K562 (cell line): Measurements from ENCODE around the gene ENG. TPM values are rescaled to one million over a fixed set of nuclear protein-coding genes. Genes with fewer than 3 reads are reported as not detected.
A peak's percentile ranks its signal among the peaks of the same experiment; 100 is the strongest.

Experiments used
- ATAC-seq: fragments of 200-7000 bp; cut with Tn5 transposase; 3 replicates; pipeline ENCODE4 v1.9.1; 2020; ENCODE audit warnings: moderate library complexity
- BruUV-seq: library from RNA; stranded (reverse); fragments of 400-500 nt; replicated peaks from 2 replicates; lab custom pipeline; 2021; lab: Mats Ljungman, UMichigan
- CTCF ChIA-PET: fragments of 300-600 bp; formaldehyde crosslinking; extraction: SDS; loops from one replicate; lab custom pipeline; 2021; ENCODE audit warnings: low intra/inter-chr PET ratio; lab: Yijun Ruan, JAX
- POLR2A ChIA-PET: fragments of 300-600, 350-650 bp; sonication (Branson Sonifier 250); formaldehyde crosslinking; extraction: SDS; loops from one replicate; lab custom pipeline; 2021; ENCODE audit warnings: antibody characterized with exemption, inconsistent platforms; lab: Yijun Ruan, JAX
- DNase-seq, 4 experiments: peaks; one replicate each; pipeline versions ENCODE4 v3.0.0 to v3.0.0-alpha.2; 2011 to 2018; ENCODE audit warnings: low spot score in 3 of 4, mixed read lengths in 3 of 4; ENCODE audit errors: extremely low read depth in 1 of 4
- FAIRE-seq: peaks from 2 replicates; lab custom pipeline; 2011; peaks lifted over from hg19 to GRCh38; lab: Jason Lieb, UNC
- H2AFZ ChIP-seq: 2 replicates; pipeline ENCODE4 v1.6.0; 2011; ENCODE audit warnings: low read depth, low read length, control low read depth, inconsistent platforms
- H3K27ac ChIP-seq: fragments of 200-600 bp; 3 replicates; pipeline ENCODE4 v1.8.0; 2011; ENCODE audit warnings: low read depth, mild to moderate bottlenecking, control low read depth, inconsistent platforms, low read length, moderate library complexity, mixed read lengths; ENCODE audit errors: extremely low read depth
- H3K27me3 ChIP-seq, 2 experiments: fragments of 300-600 bp in 1 of 2; 2 replicates in 1 of 2; 3 replicates in 1 of 2; pipeline versions ENCODE4 v1.6.0 to v1.8.0; 2011; ENCODE audit warnings: inconsistent platforms in 2 of 2, low read length in 2 of 2, mild to moderate bottlenecking in 1 of 2, mixed read lengths in 1 of 2, moderate library complexity in 1 of 2; ENCODE audit not compliant: control insufficient read depth in 2 of 2, insufficient read depth in 2 of 2
- H3K36me3 ChIP-seq: fragments of 300-600 bp; 3 replicates; pipeline ENCODE4 v1.8.0; 2011; ENCODE audit warnings: mild to moderate bottlenecking, low read length, inconsistent platforms; ENCODE audit not compliant: control insufficient read depth, insufficient read depth
- H3K4me1 ChIP-seq, 2 experiments: fragments of 200-600 bp in 1 of 2; replicated peaks in 1 of 2; 2 replicates in 1 of 2; 3 replicates in 1 of 2; pipeline versions ENCODE4 v1.5.1 to v1.8.0; 2011; ENCODE audit warnings: inconsistent platforms in 2 of 2, low read length in 2 of 2, mild to moderate bottlenecking in 1 of 2, mixed read lengths in 1 of 2, moderate library complexity in 1 of 2; ENCODE audit not compliant: control insufficient read depth in 2 of 2, insufficient read depth in 2 of 2
- H3K4me2 ChIP-seq: 2 replicates; pipeline ENCODE4 v1.6.1; 2011; ENCODE audit warnings: low read length, control low read depth, inconsistent platforms, mixed read lengths; ENCODE audit not compliant: insufficient read depth
- H3K4me3 ChIP-seq: fragments of 200-600 bp; sonication (generic), shearing (Covaris generic); 2 replicates; pipeline ENCODE4 v1.5.1; 2016; ENCODE audit warnings: control low read depth, inconsistent platforms
- H3K79me2 ChIP-seq: fragments of 200-600 bp; 3 replicates; pipeline ENCODE4 v1.8.0; 2011; ENCODE audit warnings: low read length, inconsistent platforms; ENCODE audit not compliant: control insufficient read depth, insufficient read depth
- H3K9ac ChIP-seq, 2 experiments: 2 replicates each; pipeline versions ENCODE4 v1.6.0 to v1.6.1; 2011; ENCODE audit warnings: low read depth in 2 of 2, low read length in 2 of 2, control low read depth in 1 of 2, inconsistent platforms in 1 of 2, mild to moderate bottlenecking in 1 of 2, mixed read lengths in 1 of 2; ENCODE audit not compliant: insufficient read depth in 1 of 2
- H3K9me1 ChIP-seq: one replicate; pipeline ENCODE4 v1.6.0; 2011; ENCODE audit warnings: inconsistent platforms, mild to moderate bottlenecking, low read length, moderate library complexity; ENCODE audit not compliant: control insufficient read depth, insufficient read depth
- H3K9me3 ChIP-seq: replicated peaks from 2 replicates; pipeline ENCODE4 v1.5.1; 2011; ENCODE audit warnings: low read depth, low read length, inconsistent platforms; ENCODE audit not compliant: control insufficient read depth, insufficient read depth
- H4K20me1 ChIP-seq: replicated peaks from 2 replicates; pipeline ENCODE4 v1.6.1; 2011; ENCODE audit warnings: low read length, inconsistent platforms, mixed read lengths; ENCODE audit not compliant: control insufficient read depth, insufficient read depth
- BCOR ChIP-seq: fragments of 450-650 bp; IDR thresholded peaks from 2 replicates; pipeline ENCODE4 v1.6.1; 2016
- ETS2 ChIP-seq: IDR thresholded peaks from 2 replicates; pipeline ENCODE4 v1.6.1; 2016; ENCODE audit warnings: borderline replicate concordance, missing genetic modification characterization, mild to moderate bottlenecking, moderate library complexity, missing compliant biosample characterization; ENCODE audit not compliant: poor library complexity, severe bottlenecking
- HDAC2 ChIP-seq: fragments of 450-650 bp; IDR thresholded peaks from 2 replicates; pipeline ENCODE4 v1.6.1; 2016; ENCODE audit warnings: mild to moderate bottlenecking
- IFI16 ChIP-seq: fragments of 250-450 bp; sonication (Bioruptor Pico); IDR thresholded peaks from 2 replicates; pipeline ENCODE4 v2.1.2; 2022; ENCODE audit warnings: mild to moderate bottlenecking, inconsistent platforms
- IRF2 ChIP-seq: sonication (generic); formaldehyde crosslinking; IDR thresholded peaks from 2 replicates; pipeline ENCODE4 v1.8.1; 2022; ENCODE audit warnings: mild to moderate bottlenecking, missing genetic modification reagents
- RBM25 ChIP-seq: fragments of 200-400 bp; formaldehyde crosslinking; IDR thresholded peaks from 2 replicates; pipeline ENCODE4 v1.6.1; 2018; ENCODE audit warnings: low read length, low read depth, moderate library complexity; ENCODE audit not compliant: severe bottlenecking
- RCOR1 ChIP-seq, 2 experiments: IDR thresholded peaks; 2 replicates each; pipeline ENCODE4 v1.6.1; 2012; ENCODE audit warnings: low read depth in 2 of 2, low read length in 2 of 2, borderline replicate concordance in 1 of 2, improper control_type of control experiment in 1 of 2
- TCF7L2 ChIP-seq: fragments of 150-350 bp; IDR thresholded peaks from 2 replicates; pipeline ENCODE4 v1.6.1; 2016; ENCODE audit warnings: low read depth, mild to moderate bottlenecking, low read length, moderate library complexity
- ZFP36 ChIP-seq: fragments of 150-350 bp; IDR thresholded peaks from 2 replicates; pipeline ENCODE4 v1.6.1; 2018; ENCODE audit warnings: low read length, low read depth; ENCODE audit not compliant: partially characterized antibody
- ZKSCAN1 ChIP-seq: fragments of 150-350 bp; IDR thresholded peaks from 2 replicates; pipeline ENCODE4 v1.6.1; 2016; ENCODE audit warnings: low read depth, low read length
- WGBS: fragments of 100-300 bp; shearing (Covaris generic); methylation state at CpG from one replicate; pipeline ENCODE4 v1.1.6; 2016; ENCODE audit warnings: low coverage, mixed read lengths; ENCODE audit not compliant: insufficient coverage; ENCODE audit errors: missing lambda C conversion rate; 5-methylcytosine and 5-hydroxymethylcytosine counted together
- in situ Hi-C: fragments of 300-500 bp; cut with MboI; formaldehyde crosslinking; loops from 4 replicates; pipeline ENCODE4 v1.15.0; 2018; ENCODE audit warnings: inconsistent platforms, mixed read lengths
- intact Hi-C: fragments of 100-400 bp; cut with micrococcal nuclease; formaldehyde crosslinking; loops from 2 replicates; pipeline ENCODE4 v1.14.2; 2022
- polyA plus RNA-seq, 8 experiments: library from polyadenylated mRNA; depleted of rRNA in 4 of 8; stranded (reverse) in 5 of 8; unstranded in 3 of 8; fragments of >200 nt; fragmentation: Nextera tagmentation in 2 of 8; fragmentation: Illumina TruSeq in 1 of 8; extraction: Ambion mirVana in 2 of 8; extraction: Trizol in 1 of 8; gene quantifications; 2 replicates each; pipeline versions ENCODE4 v1.2.1 to v1.2.3, GENCODE V29; 2011 to 2014; ENCODE audit warnings: inconsistent platforms in 1 of 8, missing spikeins in 1 of 8
- total RNA-seq, 7 experiments: library from RNA; depleted of rRNA in 6 of 7; stranded (reverse); fragments of >200 nt in 6 of 7; fragmentation: Illumina TruSeq in 2 of 7; extraction: Trizol in 2 of 7; gene quantifications; 2 replicates each; pipeline versions ENCODE4 v1.2.1 to v1.2.3, GENCODE V29; 2011 to 2021; ENCODE audit warnings: low replicate concordance in 1 of 7
- TF ChIP-seq, protein P1 (sequence below): fragments of 250-450 bp; sonication (Bioruptor Pico); IDR thresholded peaks from 2 replicates; pipeline ENCODE4 v1.5.0; 2020; ENCODE audit warnings: mild to moderate bottlenecking

The ENG gene
- total and polyA plus RNA-seq, 9 of the 15 experiments (the other 6 are each of a cell fraction or from before 2014, with no cell fraction given), result 0.04 to 0.40 (median 0.14) TPM; not detected in 1

- peaks cover 24 to 50% of the 10 kb centered on the region in 2 experiments for H3K4me1 ChIP-seq
- H3K9me1 ChIP-seq, result no peaks in the 10 kb centered on the region
- in situ Hi-C loops, result no loop called here
- BruUV-seq, result no TSS peak
- POLR2A ChIA-PET, result interaction anchor here (0.6 kb wide), 1 partner anchor 14 kb away, joined by 4 read pairs; no protein-coding TSS in a partner anchor
- TF ChIP-seq ZKSCAN1 (peak; percentile 84), TCF7L2 (no peak)
- no peak overlapping the region for H2AFZ ChIP-seq
- FAIRE-seq, result no peak
- H3K27ac ChIP-seq, result no peak overlapping the region
- H3K4me2 ChIP-seq, result no peak overlapping the region
- intact Hi-C loops, result no loop called here
- no peak overlapping the region for H3K4me3 ChIP-seq
- WGBS, result 68% methylated on average over 11 of the region's 11 CpGs
- no peak for DNase-seq
- H4K20me1 ChIP-seq, result no peaks in the 10 kb centered on the region
- ATAC-seq, result no peak
- no peaks in the 10 kb centered on the region for H3K27me3 ChIP-seq
- H3K36me3 ChIP-seq, result no peaks in the 10 kb centered on the region
- no peaks in the 10 kb centered on the region for H3K79me2 ChIP-seq
- CTCF ChIA-PET, result no interaction called here
- H3K9ac ChIP-seq, result peak overlapping the region in 1 of 2 experiments; percentile 73; a peak in 2 of 4 replicates
- peaks cover 4% of the 10 kb centered on the region for H3K9me3 ChIP-seq
These were observed 502 bp upstream of the ENG start for GRCh38 chr9:127854960-127855359.

- Histone ChIP-seq H3K9me3 (peaks cover 15% of the 10 kb centered on the region), H3K4me3 (no peak overlapping the region), H4K20me1 (no peaks in the 10 kb centered on the region), H3K36me3 (no peaks in the 10 kb centered on the region), H3K27ac (no peak overlapping the region), H3K4me1 (peaks cover 16 to 38% of the 10 kb centered on the region in 2 experiments), H3K4me2 (no peak overlapping the region), H3K9me1 (no peaks in the 10 kb centered on the region), H3K9ac (peak overlapping the region in 1 of 2 experiments; percentile 76; a peak in 1 of 4 replicates), H3K79me2 (no peaks in the 10 kb centered on the region), H2AFZ (no peak overlapping the region), H3K27me3 (no peaks in the 10 kb centered on the region)
- TF ChIP-seq HDAC2 (0 out of 2 replicates have a peak, but pooled peaks have one; percentile 29), ETS2 (tag) (no peak), RCOR1 (IDR thresholded peaks at IDR 0.05; ENCODE audit: borderline replicate concordance in 1 of 2, low read depth in 2 of 2, low read length in 2 of 2) (0 out of 4 replicates have a peak, but pooled peaks of 1 of the 2 experiments have one; percentile 7), BCOR (peak; percentile 73), IRF2 (no peak), RBM25 (peak; percentile 15), IFI16 (no peak), ZFP36 (peak; percentile 70)
- TF ChIP-seq, protein P1, sequence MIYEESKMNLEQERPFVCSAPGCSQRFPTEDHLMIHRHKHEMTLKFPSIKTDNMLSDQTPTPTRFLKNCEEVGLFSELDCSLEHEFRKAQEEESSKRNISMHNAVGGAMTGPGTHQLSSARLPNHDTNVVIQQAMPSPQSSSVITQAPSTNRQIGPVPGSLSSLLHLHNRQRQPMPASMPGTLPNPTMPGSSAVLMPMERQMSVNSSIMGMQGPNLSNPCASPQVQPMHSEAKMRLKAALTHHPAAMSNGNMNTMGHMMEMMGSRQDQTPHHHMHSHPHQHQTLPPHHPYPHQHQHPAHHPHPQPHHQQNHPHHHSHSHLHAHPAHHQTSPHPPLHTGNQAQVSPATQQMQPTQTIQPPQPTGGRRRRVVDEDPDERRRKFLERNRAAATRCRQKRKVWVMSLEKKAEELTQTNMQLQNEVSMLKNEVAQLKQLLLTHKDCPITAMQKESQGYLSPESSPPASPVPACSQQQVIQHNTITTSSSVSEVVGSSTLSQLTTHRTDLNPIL (CRISPR knock-in tag), result no peak
- WGBS, result 54% methylated on average over 13 of the region's 13 CpGs
- no peak for FAIRE-seq
- DNase-seq, result no peak
- POLR2A ChIA-PET, result interaction anchor here (0.7 to 1.4 kb wide), 3 partner anchors 13 to 509 kb away, joined by 3 to 6 read pairs (median 3); no protein-coding TSS in a partner anchor
- ATAC-seq, result no peak
- CTCF ChIA-PET, result no interaction called here
- in situ Hi-C loops (no loop called here), intact Hi-C loops (no loop called here)
- BruUV-seq, result no TSS peak
These were observed 910 bp downstream of the ENG start for GRCh38 chr9:127853312-127854183.
